Measurements from ENCODE around the gene TSPYL4.
A peak's percentile ranks its signal among the peaks of the same experiment; 100 is the strongest.

TSPYL4 gene

GRCh38 chr6:116268589-116269293 lies 14.9 kb upstream of the TSPYL4 start:
- peak; percentile 98 for FAIRE-seq

GRCh38 chr6:116267836-116268588 lies 14.1 kb upstream of the TSPYL4 start:
- FAIRE-seq, result no peak

GRCh38 chr6:116266803-116267202 lies 12.9 kb upstream of the TSPYL4 start:
- no peak for FAIRE-seq

GRCh38 chr6:116265041-116265829 lies 11.4 kb upstream of the TSPYL4 start:
- FAIRE-seq, result no peak

GRCh38 chr6:116263353-116263752 lies 9.5 kb upstream of the TSPYL4 start:
- no peak for FAIRE-seq

- FAIRE-seq, result no peak
Observed at GRCh38 chr6:116258520-116258919, 4.6 kb upstream of the TSPYL4 start.

- FAIRE-seq, result no peak
Observed at GRCh38 chr6:116256694-116257093, 2.8 kb upstream of the TSPYL4 start.

GRCh38 chr6:116255246-116255800 lies 1.4 kb upstream of the TSPYL4 start:
- no peak for FAIRE-seq

- FAIRE-seq, result no peak
Observed at GRCh38 chr6:116254297-116255056, 602 bp upstream of the TSPYL4 start.

GRCh38 chr6:116253188-116253504 lies 729 bp downstream of the TSPYL4 start:
- no peak for FAIRE-seq

GRCh38 chr6:116251568-116252384 lies 2.1 kb downstream of the TSPYL4 start:
- no peak for FAIRE-seq

- FAIRE-seq, result no peak
Observed at GRCh38 chr6:116248577-116248976, 5.3 kb downstream of the TSPYL4 start.

- FAIRE-seq, result no peak
Observed at GRCh38 chr6:116247285-116247684, 6.6 kb downstream of the TSPYL4 start.

GRCh38 chr6:116246089-116246488 lies 7.8 kb downstream of the TSPYL4 start:
- no peak for FAIRE-seq

- no peak for FAIRE-seq
Observed at GRCh38 chr6:116244284-116244683, 9.6 kb downstream of the TSPYL4 start.

GRCh38 chr6:116239856-116240255 lies 14.0 kb downstream of the TSPYL4 start:
- FAIRE-seq, result no peak

- FAIRE-seq, result no peak
Observed at GRCh38 chr6:116239256-116239655, 14.6 kb downstream of the TSPYL4 start.

- FAIRE-seq, result no peak
Observed at GRCh38 chr6:116238083-116238482, 15.8 kb downstream of the TSPYL4 start.

GRCh38 chr6:116234689-116235088 lies 19.2 kb downstream of the TSPYL4 start:
- FAIRE-seq, result no peak

GRCh38 chr6:116229287-116229913 lies 24.5 kb downstream of the TSPYL4 start:
- FAIRE-seq, result no peak

GRCh38 chr6:116223355-116223754 lies 30.5 kb downstream of the TSPYL4 start:
- no peak for FAIRE-seq
